ENCODE results near the gene FASTK. TPM values are rescaled to one million over a fixed set of nuclear protein-coding genes. Genes with fewer than 3 reads are reported as not detected.

The FASTK gene
- total RNA-seq, 1 donor from 2014 or later: 22.4 TPM

DNA sequence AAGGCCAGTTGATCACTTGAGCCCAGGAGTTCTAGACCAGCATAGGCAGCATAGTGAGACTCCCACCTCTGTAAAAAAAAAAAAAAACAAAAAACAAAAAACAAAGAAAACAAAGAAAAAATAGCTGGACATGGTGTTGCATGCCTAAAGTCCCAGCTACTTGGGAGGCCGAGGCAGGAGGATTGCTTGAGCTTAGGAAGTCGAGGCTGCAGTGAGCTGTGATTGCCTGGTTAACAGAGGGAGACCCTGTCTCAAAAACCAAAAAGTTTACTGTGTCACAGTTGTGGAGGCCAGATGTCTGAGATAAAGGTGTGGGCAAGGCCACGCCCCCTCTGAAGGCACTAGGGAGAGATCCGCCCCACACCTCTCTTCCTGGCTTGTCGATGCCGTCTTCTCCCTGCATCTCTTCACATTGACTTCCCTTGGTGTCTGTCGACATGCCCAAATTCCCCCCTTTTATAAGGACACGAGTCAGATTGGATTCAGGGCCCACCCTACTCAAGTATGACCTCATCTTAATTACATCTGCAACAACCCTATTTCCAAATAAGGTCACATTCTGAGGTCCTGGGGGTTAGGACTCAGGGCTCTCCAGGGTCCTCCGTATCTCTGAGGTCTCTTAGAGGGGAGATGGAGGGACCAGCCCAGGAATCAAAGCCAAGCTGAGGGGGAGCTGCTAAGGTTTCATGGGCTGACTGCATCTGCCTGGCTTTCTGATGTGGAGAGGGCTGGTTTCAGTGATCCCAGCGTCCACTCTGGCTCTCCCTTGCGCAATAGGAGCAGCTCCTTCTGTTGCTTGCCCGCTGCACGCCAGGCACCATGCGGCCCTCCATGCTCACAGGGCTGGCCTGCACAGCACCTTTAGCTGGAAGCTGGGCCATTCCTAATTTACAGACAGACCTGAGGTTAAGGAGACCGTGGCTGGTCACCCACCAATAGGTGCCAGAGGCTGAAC is 28.8 kb upstream of the FASTK start:
- Mint-ChIP-seq H3K4me3 (no peak overlapping the region), H3K36me3 (peaks cover 2% of the 10 kb centered on the region), H3K9me3 (no peaks in the 10 kb centered on the region), H3K4me1 (peaks cover 29% of the 10 kb centered on the region), H3K27me3 (ENCODE audit: insufficient read depth, low read depth) (peaks cover 9% of the 10 kb centered on the region), H3K27ac (no peak overlapping the region)
- TF ChIP-seq EZH2 (IDR thresholded peaks at IDR 0.05) (no peak), EZH2phosphoT487 (IDR thresholded peaks at IDR 0.05) (no peak)
- TF ChIP-seq, protein P1, sequence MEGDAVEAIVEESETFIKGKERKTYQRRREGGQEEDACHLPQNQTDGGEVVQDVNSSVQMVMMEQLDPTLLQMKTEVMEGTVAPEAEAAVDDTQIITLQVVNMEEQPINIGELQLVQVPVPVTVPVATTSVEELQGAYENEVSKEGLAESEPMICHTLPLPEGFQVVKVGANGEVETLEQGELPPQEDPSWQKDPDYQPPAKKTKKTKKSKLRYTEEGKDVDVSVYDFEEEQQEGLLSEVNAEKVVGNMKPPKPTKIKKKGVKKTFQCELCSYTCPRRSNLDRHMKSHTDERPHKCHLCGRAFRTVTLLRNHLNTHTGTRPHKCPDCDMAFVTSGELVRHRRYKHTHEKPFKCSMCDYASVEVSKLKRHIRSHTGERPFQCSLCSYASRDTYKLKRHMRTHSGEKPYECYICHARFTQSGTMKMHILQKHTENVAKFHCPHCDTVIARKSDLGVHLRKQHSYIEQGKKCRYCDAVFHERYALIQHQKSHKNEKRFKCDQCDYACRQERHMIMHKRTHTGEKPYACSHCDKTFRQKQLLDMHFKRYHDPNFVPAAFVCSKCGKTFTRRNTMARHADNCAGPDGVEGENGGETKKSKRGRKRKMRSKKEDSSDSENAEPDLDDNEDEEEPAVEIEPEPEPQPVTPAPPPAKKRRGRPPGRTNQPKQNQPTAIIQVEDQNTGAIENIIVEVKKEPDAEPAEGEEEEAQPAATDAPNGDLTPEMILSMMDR (IDR thresholded peaks at IDR 0.05): no peak
- no peaks in the 10 kb centered on the region for H3K36me3 ChIP-seq
- peaks cover 35% of the 10 kb centered on the region for H3K79me2 ChIP-seq (ENCODE audit: low read depth)
- peaks cover 15% of the 10 kb centered on the region for H3K4me1 ChIP-seq
- H3K27me3 ChIP-seq: peaks cover 5% of the 10 kb centered on the region
- H4K20me1 ChIP-seq (ENCODE audit: low read depth): peaks cover 82% of the 10 kb centered on the region
- no peak overlapping the region for H3K4me2 ChIP-seq
- no peak for DNase-seq (ENCODE audit: low spot score)
- no peak overlapping the region for H3K27ac ChIP-seq
- H3K9me3 ChIP-seq (ENCODE audit: low read depth): no peaks in the 10 kb centered on the region
- H3K4me3 ChIP-seq: no peak overlapping the region
- H2AFZ ChIP-seq (replicated peaks): no peak overlapping the region
- H3K9ac ChIP-seq: no peak overlapping the region
- peaks cover 21% of the 10 kb centered on the region for H3F3A ChIP-seq (ENCODE audit: low read depth)

DNA sequence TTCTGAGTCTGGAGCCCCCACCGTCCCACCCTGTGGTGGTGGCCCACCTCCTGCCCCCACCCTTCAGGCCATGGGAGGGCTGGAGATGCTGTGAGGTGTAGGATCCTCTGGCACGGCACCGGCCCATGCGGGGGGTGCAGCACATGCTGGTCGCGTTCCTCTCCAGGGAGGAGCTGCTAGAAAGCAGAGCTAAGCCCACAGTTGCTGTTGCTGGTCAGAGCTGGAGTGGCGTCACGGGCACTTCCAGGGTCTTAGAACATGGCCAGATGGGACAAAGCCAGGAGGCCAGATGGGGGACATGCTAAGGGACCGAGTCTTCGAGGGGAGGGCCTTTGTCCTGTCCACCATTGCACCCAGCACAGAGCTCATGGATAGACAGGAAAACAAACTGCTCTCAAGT is 27.3 kb upstream of the FASTK start:
- no peak overlapping the region for H2AFZ ChIP-seq (replicated peaks)
- peaks cover 3% of the 10 kb centered on the region for H3K36me3 Mint-ChIP-seq
- no peak overlapping the region for H3K4me3 Mint-ChIP-seq
- no peak overlapping the region for H3K9ac ChIP-seq
- H3K27ac Mint-ChIP-seq: no peak overlapping the region
- no peaks in the 10 kb centered on the region for H3K36me3 ChIP-seq
- H3K27me3 ChIP-seq: peaks cover 7% of the 10 kb centered on the region
- TF ChIP-seq, protein P1 (IDR thresholded peaks at IDR 0.05): no peak
- TF ChIP-seq EZH2phosphoT487 (IDR thresholded peaks at IDR 0.05) (no peak), EZH2 (IDR thresholded peaks at IDR 0.05) (no peak)
- H3K9me3 ChIP-seq (ENCODE audit: low read depth): no peaks in the 10 kb centered on the region
- no peak overlapping the region for H3K4me3 ChIP-seq
- H3K4me1 Mint-ChIP-seq: peaks cover 15% of the 10 kb centered on the region
- peaks cover 82% of the 10 kb centered on the region for H4K20me1 ChIP-seq (ENCODE audit: low read depth)
- H3K27ac ChIP-seq: no peak overlapping the region
- peaks cover 12% of the 10 kb centered on the region for H3K4me1 ChIP-seq
- no peaks in the 10 kb centered on the region for H3K9me3 Mint-ChIP-seq
- H3K27me3 Mint-ChIP-seq (ENCODE audit: insufficient read depth, low read depth): peaks cover 3% of the 10 kb centered on the region
- H3K79me2 ChIP-seq (ENCODE audit: low read depth): peaks cover 38% of the 10 kb centered on the region
- H3F3A ChIP-seq (ENCODE audit: low read depth): peaks cover 8% of the 10 kb centered on the region
- no peak for DNase-seq (ENCODE audit: low spot score)
- H3K4me2 ChIP-seq: no peak overlapping the region

DNA sequence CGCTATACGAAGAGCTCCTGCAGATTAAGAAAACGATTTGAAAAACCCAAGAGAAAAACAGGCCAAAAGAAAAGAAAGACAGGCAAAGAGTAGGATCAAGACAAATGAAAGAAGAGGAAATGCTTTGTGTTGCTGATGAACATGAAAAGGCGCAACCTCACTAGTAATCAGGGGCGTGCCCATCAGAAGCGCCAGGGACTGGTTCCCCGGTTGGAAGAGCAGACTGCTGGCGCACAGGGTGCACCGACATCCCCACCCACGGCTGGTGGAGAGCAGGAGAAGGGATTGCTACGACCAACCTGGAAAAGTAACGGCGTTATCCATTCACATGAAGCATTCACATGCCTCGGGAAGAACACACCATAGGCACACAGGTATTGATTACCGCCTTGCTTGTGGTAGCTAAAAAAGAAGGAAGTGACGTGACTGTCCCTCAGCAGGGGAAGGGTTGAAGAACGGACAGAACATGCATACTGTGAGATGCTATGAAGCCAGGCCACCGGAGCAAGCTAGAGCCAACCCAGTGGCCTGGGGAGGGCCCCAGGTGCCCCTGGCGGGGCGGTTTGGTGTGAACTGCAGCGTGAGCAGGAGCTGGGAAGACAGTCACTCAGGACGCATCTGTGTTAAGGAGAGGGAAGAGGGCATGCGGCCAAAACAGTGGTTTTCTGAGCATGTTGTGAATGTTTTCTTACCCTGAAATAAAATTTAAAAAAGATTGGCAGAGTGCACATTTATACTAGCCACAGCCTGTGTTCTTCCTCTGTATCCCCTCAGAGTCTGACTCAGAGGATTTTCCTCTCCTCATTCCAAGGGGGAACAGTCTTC is 24.0 kb upstream of the FASTK start:
- H3K27ac Mint-ChIP-seq: no peak overlapping the region
- Histone ChIP-seq H4K20me1 (ENCODE audit: low read depth) (peaks cover 81% of the 10 kb centered on the region), H3K9me3 (ENCODE audit: low read depth) (no peaks in the 10 kb centered on the region), H3K36me3 (no peaks in the 10 kb centered on the region), H3F3A (ENCODE audit: low read depth) (no peaks in the 10 kb centered on the region), H3K4me3 (no peak overlapping the region), H3K4me2 (peak overlapping the region; percentile 29), H3K79me2 (ENCODE audit: low read depth) (peaks cover 40% of the 10 kb centered on the region), H2AFZ (replicated peaks) (no peak overlapping the region), H3K4me1 (peaks cover 12% of the 10 kb centered on the region), H3K27ac (no peak overlapping the region), H3K9ac (no peak overlapping the region), H3K27me3 (peaks cover 7% of the 10 kb centered on the region)
- H3K36me3 Mint-ChIP-seq: peaks cover 3% of the 10 kb centered on the region
- H3K9me3 Mint-ChIP-seq: no peaks in the 10 kb centered on the region
- H3K4me1 Mint-ChIP-seq: no peaks in the 10 kb centered on the region
- DNase-seq (ENCODE audit: low spot score): peak; percentile 36
- TF ChIP-seq EZH2phosphoT487 (IDR thresholded peaks at IDR 0.05) (no peak), EZH2 (IDR thresholded peaks at IDR 0.05) (no peak)
- TF ChIP-seq, protein P1 (IDR thresholded peaks at IDR 0.05): no peak
- no peak overlapping the region for H3K4me3 Mint-ChIP-seq
- H3K27me3 Mint-ChIP-seq (ENCODE audit: insufficient read depth, low read depth): no peaks in the 10 kb centered on the region
